Measurements from ENCODE around the gene PPP2CA. TPM values are rescaled to one million over a fixed set of nuclear protein-coding genes. Genes with fewer than 3 reads are reported as not detected.

The PPP2CA gene
- total and polyA plus RNA-seq, 10 of the 15 experiments (the other 5 are each of a cell fraction or from before 2014, with no cell fraction given), result 18.6 to 385 (median 134) TPM

- intact Hi-C loops (cut with micrococcal nuclease; ENCODE audit: unreplicated experiment), result no loop called here
- no TSS peak for BruUV-seq (replicated peaks)
- Histone ChIP-seq H3K27ac (ENCODE audit: control insufficient read depth, insufficient read depth) (no peak overlapping the region), H3K79me2 (ENCODE audit: control insufficient read depth, insufficient read depth, low read length) (peaks cover 92% of the 10 kb centered on the region), H3K9me3 (replicated peaks; ENCODE audit: control insufficient read depth, insufficient read depth, low read length) (peaks cover 7% of the 10 kb centered on the region), H3K4me2 (ENCODE audit: control insufficient read depth, insufficient read depth) (no peak overlapping the region), H3K27me3 (replicated peaks in 1 of 2; ENCODE audit: control insufficient read depth in 2 of 2, insufficient read depth in 2 of 2, low read length in 1 of 2) (no peaks in the 10 kb centered on the region), H2AFZ (ENCODE audit: control insufficient read depth, low read depth, low read length) (no peak overlapping the region), H3K36me3 (ENCODE audit: control insufficient read depth in 2 of 2, insufficient read depth in 2 of 2, low read length in 1 of 2) (peaks cover 1 to 7% of the 10 kb centered on the region in 2 experiments; a peak in 3 of 4 replicates), H4K20me1 (ENCODE audit: control insufficient read depth, insufficient read depth) (peaks cover 16% of the 10 kb centered on the region; the same call in 1 of the 2 replicates), H3K4me3 (no peak overlapping the region; the same call in 1 of the 2 replicates), H3K9ac (ENCODE audit: control insufficient read depth, insufficient read depth, low read length) (no peak overlapping the region), H3K4me1 (ENCODE audit: control insufficient read depth, insufficient read depth, low read length) (no peaks in the 10 kb centered on the region)
- ChIA-PET SMC1A (ENCODE audit: uncharacterized antibody, unreplicated experiment) (interaction anchor here (1.0 to 5.9 kb wide), 4 partner anchors 10 to 23 kb away, joined by 3 to 39 read pairs (median 4); no protein-coding TSS in a partner anchor), POLR2A (interaction anchor here (1.6 to 3.0 kb wide), 2 partner anchors 9 to 16 kb away, joined by 3 to 10 read pairs; partner anchors contain the start of gene PPP2CA), RAD21 (ENCODE audit: unreplicated experiment) (interaction anchor here (1.1 to 1.3 kb wide), 2 partner anchors 13 to 25 kb away, joined by 3 to 4 read pairs; no protein-coding TSS in a partner anchor), CTCF (interaction anchor here (0.7 to 3.3 kb wide), 5 partner anchors 14 to 80 kb away, joined by 4 to 12 read pairs (median 5); partner anchors contain the start of gene PPP2CA)
- no peak for FAIRE-seq
- WGBS (ENCODE audit: insufficient coverage, insufficient replicate concordance, low lambda C conversion rate, missing lambda C conversion rate), result 73% methylated on average over 14 of the region's 14 CpGs
- in situ Hi-C loops (cut with MboI), result no loop called here
- TF ChIP-seq GATAD2B (conservative IDR thresholded peaks at IDR 0.05; ENCODE audit: low read depth) (no peak), RCOR1 (conservative IDR thresholded peaks at IDR 0.05; ENCODE audit: low read depth, low read length) (no peak), TCF12 (IDR thresholded peaks at IDR 0.05; ENCODE audit: low read depth, low read length) (no peak), PAX5 (IDR thresholded peaks at IDR 0.05; ENCODE audit: borderline replicate concordance, low read depth, low read length) (no peak), NR2C2 (IDR thresholded peaks at IDR 0.05; ENCODE audit: borderline replicate concordance, control insufficient read depth, insufficient read length, low read depth) (no peak)
- DNase-seq (ENCODE audit: low read depth, low spot score), result no peak
- no peak for ATAC-seq
Measured at GRCh38 chr5:134209477-134210245, 16.2 kb downstream of the PPP2CA start.

GRCh38 chr5:134207696-134208095 lies 18.2 kb downstream of the PPP2CA start:
- peaks cover 4 to 23% of the 10 kb centered on the region in 2 experiments for H3K36me3 ChIP-seq (ENCODE audit: control insufficient read depth in 2 of 2, insufficient read depth in 2 of 2, low read length in 1 of 2)
- ChIA-PET CTCF (interaction anchor here (1.0 to 2.2 kb wide), 3 partner anchors 15 to 67 kb away, joined by 3 to 7 read pairs (median 4); no protein-coding TSS in a partner anchor), POLR2A (interaction anchor here (3.0 kb wide), 1 partner anchor 11 kb away, joined by 10 read pairs; no protein-coding TSS in a partner anchor), RAD21 (ENCODE audit: unreplicated experiment) (no interaction called here), SMC1A (ENCODE audit: uncharacterized antibody, unreplicated experiment) (interaction anchor here (1.0 to 5.9 kb wide), 3 partner anchors 11 to 51 kb away, joined by 3 to 39 read pairs (median 5); no protein-coding TSS in a partner anchor)
- H3K79me2 ChIP-seq (ENCODE audit: control insufficient read depth, insufficient read depth, low read length), result peaks cover 79% of the 10 kb centered on the region
- no TSS peak for BruUV-seq (replicated peaks)
- no peak for ATAC-seq
- H3K27me3 ChIP-seq (replicated peaks in 1 of 2; ENCODE audit: control insufficient read depth in 2 of 2, insufficient read depth in 2 of 2, low read length in 1 of 2), result no peaks in the 10 kb centered on the region
- no peak for DNase-seq (ENCODE audit: low read depth, low spot score)
- FAIRE-seq, result no peak
- H3K27ac ChIP-seq (ENCODE audit: control insufficient read depth, insufficient read depth), result no peak overlapping the region
- H3K9ac ChIP-seq (ENCODE audit: control insufficient read depth, insufficient read depth, low read length), result no peak overlapping the region
- no peak overlapping the region for H2AFZ ChIP-seq (ENCODE audit: control insufficient read depth, low read depth, low read length)
- H4K20me1 ChIP-seq (ENCODE audit: control insufficient read depth, insufficient read depth), result peaks cover 16% of the 10 kb centered on the region; the same call in 1 of the 2 replicates
- no peak overlapping the region for H3K4me3 ChIP-seq
- in situ Hi-C loops (cut with MboI), result no loop called here
- intact Hi-C loops (cut with micrococcal nuclease; ENCODE audit: unreplicated experiment), result no loop called here
- WGBS (ENCODE audit: insufficient coverage, insufficient replicate concordance, low lambda C conversion rate, missing lambda C conversion rate), result 67% methylated on average over 1 of the region's 1 CpG
- H3K4me2 ChIP-seq (ENCODE audit: control insufficient read depth, insufficient read depth), result no peak overlapping the region
- no peaks in the 10 kb centered on the region for H3K4me1 ChIP-seq (ENCODE audit: control insufficient read depth, insufficient read depth, low read length)
- no peaks in the 10 kb centered on the region for H3K9me3 ChIP-seq (replicated peaks; ENCODE audit: control insufficient read depth, insufficient read depth, low read length)
- TF ChIP-seq, protein P1, sequence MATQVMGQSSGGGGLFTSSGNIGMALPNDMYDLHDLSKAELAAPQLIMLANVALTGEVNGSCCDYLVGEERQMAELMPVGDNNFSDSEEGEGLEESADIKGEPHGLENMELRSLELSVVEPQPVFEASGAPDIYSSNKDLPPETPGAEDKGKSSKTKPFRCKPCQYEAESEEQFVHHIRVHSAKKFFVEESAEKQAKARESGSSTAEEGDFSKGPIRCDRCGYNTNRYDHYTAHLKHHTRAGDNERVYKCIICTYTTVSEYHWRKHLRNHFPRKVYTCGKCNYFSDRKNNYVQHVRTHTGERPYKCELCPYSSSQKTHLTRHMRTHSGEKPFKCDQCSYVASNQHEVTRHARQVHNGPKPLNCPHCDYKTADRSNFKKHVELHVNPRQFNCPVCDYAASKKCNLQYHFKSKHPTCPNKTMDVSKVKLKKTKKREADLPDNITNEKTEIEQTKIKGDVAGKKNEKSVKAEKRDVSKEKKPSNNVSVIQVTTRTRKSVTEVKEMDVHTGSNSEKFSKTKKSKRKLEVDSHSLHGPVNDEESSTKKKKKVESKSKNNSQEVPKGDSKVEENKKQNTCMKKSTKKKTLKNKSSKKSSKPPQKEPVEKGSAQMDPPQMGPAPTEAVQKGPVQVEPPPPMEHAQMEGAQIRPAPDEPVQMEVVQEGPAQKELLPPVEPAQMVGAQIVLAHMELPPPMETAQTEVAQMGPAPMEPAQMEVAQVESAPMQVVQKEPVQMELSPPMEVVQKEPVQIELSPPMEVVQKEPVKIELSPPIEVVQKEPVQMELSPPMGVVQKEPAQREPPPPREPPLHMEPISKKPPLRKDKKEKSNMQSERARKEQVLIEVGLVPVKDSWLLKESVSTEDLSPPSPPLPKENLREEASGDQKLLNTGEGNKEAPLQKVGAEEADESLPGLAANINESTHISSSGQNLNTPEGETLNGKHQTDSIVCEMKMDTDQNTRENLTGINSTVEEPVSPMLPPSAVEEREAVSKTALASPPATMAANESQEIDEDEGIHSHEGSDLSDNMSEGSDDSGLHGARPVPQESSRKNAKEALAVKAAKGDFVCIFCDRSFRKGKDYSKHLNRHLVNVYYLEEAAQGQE (IDR thresholded peaks at IDR 0.05; ENCODE audit: low read depth, low read length), result no peak
- TF ChIP-seq, protein P2, sequence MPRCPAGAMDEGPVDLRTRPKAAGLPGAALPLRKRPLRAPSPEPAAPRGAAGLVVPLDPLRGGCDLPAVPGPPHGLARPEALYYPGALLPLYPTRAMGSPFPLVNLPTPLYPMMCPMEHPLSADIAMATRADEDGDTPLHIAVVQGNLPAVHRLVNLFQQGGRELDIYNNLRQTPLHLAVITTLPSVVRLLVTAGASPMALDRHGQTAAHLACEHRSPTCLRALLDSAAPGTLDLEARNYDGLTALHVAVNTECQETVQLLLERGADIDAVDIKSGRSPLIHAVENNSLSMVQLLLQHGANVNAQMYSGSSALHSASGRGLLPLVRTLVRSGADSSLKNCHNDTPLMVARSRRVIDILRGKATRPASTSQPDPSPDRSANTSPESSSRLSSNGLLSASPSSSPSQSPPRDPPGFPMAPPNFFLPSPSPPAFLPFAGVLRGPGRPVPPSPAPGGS (IDR thresholded peaks at IDR 0.05; ENCODE audit: borderline replicate concordance, insufficient read depth, low read depth, low read length, poor library complexity, severe bottlenecking), result no peak
- TF ChIP-seq NR2C2 (IDR thresholded peaks at IDR 0.05; ENCODE audit: borderline replicate concordance, control insufficient read depth, insufficient read length, low read depth), result no peak

Data from GM12878 (cell line).